ENCODE measurements around the gene QRICH1.

QRICH1 gene

GRCh38 chr3:49025005-49025792 is 68.7 kb downstream of the QRICH1 start:
- peaks cover 36% of the 10 kb centered on the region for H3K36me3 ChIP-seq (ENCODE audit: control insufficient read depth, insufficient read depth, low read length)
- no peak for DNase-seq
- H3K4me1 ChIP-seq (ENCODE audit: control insufficient read depth, insufficient read depth, low read length, poor library complexity, severe bottlenecking): peaks cover 28% of the 10 kb centered on the region
- no peaks in the 10 kb centered on the region for H3K27me3 ChIP-seq (replicated peaks; ENCODE audit: control insufficient read depth, insufficient read depth, low read length, poor library complexity, severe bottlenecking)
- no peak overlapping the region for H3K27ac ChIP-seq (ENCODE audit: insufficient read depth, low read length, poor library complexity, severe bottlenecking)
- H3K4me3 ChIP-seq (ENCODE audit: insufficient read depth, low read depth, low read length, poor library complexity, severe bottlenecking): no peak overlapping the region
- H3K9me3 ChIP-seq (ENCODE audit: control insufficient read depth, low read length): no peaks in the 10 kb centered on the region

GRCh38 chr3:49024449-49024848 is 69.4 kb downstream of the QRICH1 start:
- Histone ChIP-seq H3K4me3 (ENCODE audit: insufficient read depth, low read depth, low read length, poor library complexity, severe bottlenecking) (no peak overlapping the region), H3K27me3 (replicated peaks; ENCODE audit: control insufficient read depth, insufficient read depth, low read length, poor library complexity, severe bottlenecking) (no peaks in the 10 kb centered on the region), H3K36me3 (ENCODE audit: control insufficient read depth, insufficient read depth, low read length) (peaks cover 35% of the 10 kb centered on the region), H3K4me1 (ENCODE audit: control insufficient read depth, insufficient read depth, low read length, poor library complexity, severe bottlenecking) (peaks cover 35% of the 10 kb centered on the region), H3K27ac (ENCODE audit: insufficient read depth, low read length, poor library complexity, severe bottlenecking) (no peak overlapping the region), H3K9me3 (ENCODE audit: control insufficient read depth, low read length) (no peaks in the 10 kb centered on the region)
- no peak for DNase-seq

- H3K27me3 ChIP-seq (replicated peaks; ENCODE audit: control insufficient read depth, insufficient read depth, low read length, poor library complexity, severe bottlenecking): no peaks in the 10 kb centered on the region
- peaks cover 35% of the 10 kb centered on the region for H3K4me1 ChIP-seq (ENCODE audit: control insufficient read depth, insufficient read depth, low read length, poor library complexity, severe bottlenecking)
- no peak overlapping the region for H3K27ac ChIP-seq (ENCODE audit: insufficient read depth, low read length, poor library complexity, severe bottlenecking)
- DNase-seq: no peak
- no peaks in the 10 kb centered on the region for H3K9me3 ChIP-seq (ENCODE audit: control insufficient read depth, low read length)
- no peak overlapping the region for H3K4me3 ChIP-seq (ENCODE audit: insufficient read depth, low read depth, low read length, poor library complexity, severe bottlenecking)
- H3K36me3 ChIP-seq (ENCODE audit: control insufficient read depth, insufficient read depth, low read length): peaks cover 35% of the 10 kb centered on the region
These were observed 70.1 kb downstream of the QRICH1 start for GRCh38 chr3:49023775-49024174.

- peak overlapping the region; percentile 98 for H3K27ac ChIP-seq (ENCODE audit: insufficient read depth, low read length, poor library complexity, severe bottlenecking)
- peaks cover 28% of the 10 kb centered on the region for H3K4me1 ChIP-seq (ENCODE audit: control insufficient read depth, insufficient read depth, low read length, poor library complexity, severe bottlenecking)
- DNase-seq: no peak
- peaks cover 35% of the 10 kb centered on the region for H3K36me3 ChIP-seq (ENCODE audit: control insufficient read depth, insufficient read depth, low read length)
- no peaks in the 10 kb centered on the region for H3K27me3 ChIP-seq (replicated peaks; ENCODE audit: control insufficient read depth, insufficient read depth, low read length, poor library complexity, severe bottlenecking)
- H3K4me3 ChIP-seq (ENCODE audit: insufficient read depth, low read depth, low read length, poor library complexity, severe bottlenecking): peak overlapping the region; percentile 99
- H3K9me3 ChIP-seq (ENCODE audit: control insufficient read depth, low read length): no peaks in the 10 kb centered on the region
These were observed 71.1 kb downstream of the QRICH1 start for GRCh38 chr3:49022688-49023171.

GRCh38 chr3:49021813-49022687 is 71.8 kb downstream of the QRICH1 start, which contains the start of gene NDUFAF3:
TSS of gene NDUFAF3 (plus strand) at chr3:49022121. CDS start at chr3:49022145, 24 bp downstream.
- peaks cover 35% of the 10 kb centered on the region for H3K36me3 ChIP-seq (ENCODE audit: control insufficient read depth, insufficient read depth, low read length)
- H3K4me1 ChIP-seq (ENCODE audit: control insufficient read depth, insufficient read depth, low read length, poor library complexity, severe bottlenecking): peaks cover 34% of the 10 kb centered on the region
- no peaks in the 10 kb centered on the region for H3K27me3 ChIP-seq (replicated peaks; ENCODE audit: control insufficient read depth, insufficient read depth, low read length, poor library complexity, severe bottlenecking)
- peak within 1 kb of the TSS; percentile 98 for H3K27ac ChIP-seq (ENCODE audit: insufficient read depth, low read length, poor library complexity, severe bottlenecking)
- H3K9me3 ChIP-seq (ENCODE audit: control insufficient read depth, low read length): no peaks in the 10 kb centered on the region
- H3K4me3 ChIP-seq (ENCODE audit: insufficient read depth, low read depth, low read length, poor library complexity, severe bottlenecking): peak within 1 kb of the TSS; percentile 99
- peak; percentile 80 to 84 (median 82) for DNase-seq

GRCh38 chr3:49021213-49021812 is 72.6 kb downstream of the QRICH1 start:
- peak overlapping the region; percentile 98 for H3K27ac ChIP-seq (ENCODE audit: insufficient read depth, low read length, poor library complexity, severe bottlenecking)
- DNase-seq: peak; percentile 96 to 98 (median 97)
- H3K9me3 ChIP-seq (ENCODE audit: control insufficient read depth, low read length): no peaks in the 10 kb centered on the region
- H3K27me3 ChIP-seq (replicated peaks; ENCODE audit: control insufficient read depth, insufficient read depth, low read length, poor library complexity, severe bottlenecking): no peaks in the 10 kb centered on the region
- H3K4me3 ChIP-seq (ENCODE audit: insufficient read depth, low read depth, low read length, poor library complexity, severe bottlenecking): peak overlapping the region; percentile 99
- H3K4me1 ChIP-seq (ENCODE audit: control insufficient read depth, insufficient read depth, low read length, poor library complexity, severe bottlenecking): peaks cover 34% of the 10 kb centered on the region
- H3K36me3 ChIP-seq (ENCODE audit: control insufficient read depth, insufficient read depth, low read length): peaks cover 30% of the 10 kb centered on the region

- Histone ChIP-seq H3K4me1 (ENCODE audit: control insufficient read depth, insufficient read depth, low read length, poor library complexity, severe bottlenecking) (peaks cover 34% of the 10 kb centered on the region), H3K27me3 (replicated peaks; ENCODE audit: control insufficient read depth, insufficient read depth, low read length, poor library complexity, severe bottlenecking) (no peaks in the 10 kb centered on the region), H3K9me3 (ENCODE audit: control insufficient read depth, low read length) (no peaks in the 10 kb centered on the region), H3K27ac (ENCODE audit: insufficient read depth, low read length, poor library complexity, severe bottlenecking) (peak overlapping the region; percentile 98), H3K4me3 (ENCODE audit: insufficient read depth, low read depth, low read length, poor library complexity, severe bottlenecking) (peak overlapping the region; percentile 99), H3K36me3 (ENCODE audit: control insufficient read depth, insufficient read depth, low read length) (peaks cover 30% of the 10 kb centered on the region)
- DNase-seq: no peak
These were observed 73.3 kb downstream of the QRICH1 start for GRCh38 chr3:49020330-49021212.

GRCh38 chr3:49019941-49020329 is 73.9 kb downstream of the QRICH1 start:
- Histone ChIP-seq H3K4me1 (ENCODE audit: control insufficient read depth, insufficient read depth, low read length, poor library complexity, severe bottlenecking) (peaks cover 34% of the 10 kb centered on the region), H3K27me3 (replicated peaks; ENCODE audit: control insufficient read depth, insufficient read depth, low read length, poor library complexity, severe bottlenecking) (no peaks in the 10 kb centered on the region), H3K36me3 (ENCODE audit: control insufficient read depth, insufficient read depth, low read length) (peaks cover 30% of the 10 kb centered on the region), H3K27ac (ENCODE audit: insufficient read depth, low read length, poor library complexity, severe bottlenecking) (peak overlapping the region; percentile 7), H3K4me3 (ENCODE audit: insufficient read depth, low read depth, low read length, poor library complexity, severe bottlenecking) (peak overlapping the region; percentile 99), H3K9me3 (ENCODE audit: control insufficient read depth, low read length) (no peaks in the 10 kb centered on the region)
- DNase-seq: no peak

GRCh38 chr3:49018707-49019006 is 75.2 kb downstream of the QRICH1 start:
- DNase-seq: no peak
- H3K4me1 ChIP-seq (ENCODE audit: control insufficient read depth, insufficient read depth, low read length, poor library complexity, severe bottlenecking): peaks cover 34% of the 10 kb centered on the region
- H3K4me3 ChIP-seq (ENCODE audit: insufficient read depth, low read depth, low read length, poor library complexity, severe bottlenecking): peak overlapping the region; percentile 80
- H3K27me3 ChIP-seq (replicated peaks; ENCODE audit: control insufficient read depth, insufficient read depth, low read length, poor library complexity, severe bottlenecking): no peaks in the 10 kb centered on the region
- H3K9me3 ChIP-seq (ENCODE audit: control insufficient read depth, low read length): no peaks in the 10 kb centered on the region
- H3K36me3 ChIP-seq (ENCODE audit: control insufficient read depth, insufficient read depth, low read length): peaks cover 28% of the 10 kb centered on the region
- peak overlapping the region; percentile 75 for H3K27ac ChIP-seq (ENCODE audit: insufficient read depth, low read length, poor library complexity, severe bottlenecking)

Data from effector memory CD4-positive, alpha-beta T cell (primary cell).